Stomach (tissue), 9 donors: Measurements from ENCODE around the gene GLCCI1. TPM values are rescaled to one million over a fixed set of nuclear protein-coding genes. Genes with fewer than 3 reads are reported as not detected.

Source experiments
- DNase-seq, 2 donors: peaks; one replicate each; pipeline versions ENCODE4 v3.0.0 to v3.0.0-alpha.2; 2013 to 2019
- H3K27ac ChIP-seq, 5 donors: fragments of 200-600 bp in 4 of 5; sonication (generic) in 4 of 5; one replicate each; pipeline ENCODE4 v1.5.1; 2013 to 2019; ENCODE audit warnings: mild to moderate bottlenecking in 1 of 5, moderate library complexity in 1 of 5
- H3K27me3 ChIP-seq, 3 donors: fragments of 200-600 bp; sonication (generic); one replicate each; pipeline ENCODE4 v1.5.1; 2017 to 2019; ENCODE audit warnings: mixed run types in 1 of 3
- H3K36me3 ChIP-seq, 4 donors: fragments of 200-600 bp; sonication (generic); 1 replicate in 3 of 4; 2 replicates in 1 of 4; pipeline ENCODE4 v1.5.1; 2016 to 2019
- H3K4me1 ChIP-seq, 4 donors: fragments of 200-600 bp; sonication (generic); one replicate each; pipeline ENCODE4 v1.5.1; 2016 to 2019
- H3K4me3 ChIP-seq, 4 donors: fragments of 200-600 bp; sonication (generic) in 3 of 4; one replicate each; pipeline ENCODE4 v1.5.1; 2016 to 2019; ENCODE audit warnings: mild to moderate bottlenecking in 1 of 4
- H3K9me3 ChIP-seq, 4 donors: fragments of 200-600 bp; sonication (generic); one replicate each; pipeline ENCODE4 v1.5.1; 2016 to 2019
- EP300 ChIP-seq: sonication (generic); formaldehyde crosslinking; IDR thresholded peaks from one replicate; pipeline ENCODE4 v1.6.1; 2017; ENCODE audit warnings: antibody characterized with exemption
- POLR2A ChIP-seq, 4 donors: fragments of 450-650 bp; IDR thresholded peaks; one replicate each; pipeline ENCODE4 v1.6.1; 2016; ENCODE audit warnings: antibody characterized with exemption in 4 of 4, control low read depth in 2 of 4, mild to moderate bottlenecking in 1 of 4, moderate library complexity in 1 of 4
- POLR2AphosphoS5 ChIP-seq, 3 donors: sonication (generic); formaldehyde crosslinking; IDR thresholded peaks; one replicate each; pipeline ENCODE4 v1.6.1; 2016; ENCODE audit warnings: antibody characterized with exemption in 3 of 3
- WGBS, 5 donors: extraction: QIAGEN DNeasy Blood & Tissue Kit in 3 of 5; methylation state at CpG; one replicate each; pipeline versions ENCODE4 v1.1.5 to v1.1.7; 2013 to 2018; 5-methylcytosine and 5-hydroxymethylcytosine counted together
- intact Hi-C: fragments of 100-400 bp; cut with DNase I; formaldehyde crosslinking; loops from one replicate; pipeline ENCODE4 v1.15.1; 2023; ENCODE audit warnings: low total_unique reads
- polyA plus RNA-seq, 3 donors: library from polyadenylated mRNA; stranded (reverse); fragments of 200-250 nt; gene quantifications; one replicate each; pipeline ENCODE4 v1.2.3, GENCODE V29; 2013
- total RNA-seq, 5 donors: library from RNA; depleted of rRNA; stranded (reverse); fragments of >200 nt; gene quantifications; one replicate each; pipeline versions ENCODE4 v1.1.0 to v1.2.3, GENCODE V29; 2014 to 2016
- TF ChIP-seq, protein P1 (sequence below), 7 experiments: fragments of 450-650 bp in 4 of 7; fragments of 200-600 bp in 3 of 7; sonication (generic) in 3 of 7; IDR thresholded peaks; one replicate each; pipeline ENCODE4 v1.5.1; 2016 to 2019; ENCODE audit warnings: antibody characterized with exemption in 7 of 7, control low read depth in 2 of 7, mild to moderate bottlenecking in 1 of 7
- donor health status: healthy with polysubstance abuse.
- donor health status: Bipolar disorder and iron deficiency.
- donor health status: healthy.

Gene GLCCI1
- total and polyA plus RNA-seq, 8 donors, result 2.6 to 60.9 (median 14.9) TPM

GRCh38 chr7:7931626-7932025 is 37.0 kb upstream of the GLCCI1 start:
- Histone ChIP-seq H3K4me1 (no peaks in the 10 kb centered on the region), H3K27ac (no peak overlapping the region), H3K36me3 (no peaks in the 10 kb centered on the region), H3K4me3 (no peak overlapping the region), H3K9me3 (no peaks in the 10 kb centered on the region), H3K27me3 (no peaks in the 10 kb centered on the region)
- WGBS, 5 donors, result 85 to 93% (median 85%) methylated on average over 2 of the region's 2 CpGs
- intact Hi-C loops, result no loop called here
- DNase-seq, result no peak
- no peak for TF ChIP-seq POLR2AphosphoS5 (IDR thresholded peaks at IDR 0.05)
- TF ChIP-seq, protein P1, sequence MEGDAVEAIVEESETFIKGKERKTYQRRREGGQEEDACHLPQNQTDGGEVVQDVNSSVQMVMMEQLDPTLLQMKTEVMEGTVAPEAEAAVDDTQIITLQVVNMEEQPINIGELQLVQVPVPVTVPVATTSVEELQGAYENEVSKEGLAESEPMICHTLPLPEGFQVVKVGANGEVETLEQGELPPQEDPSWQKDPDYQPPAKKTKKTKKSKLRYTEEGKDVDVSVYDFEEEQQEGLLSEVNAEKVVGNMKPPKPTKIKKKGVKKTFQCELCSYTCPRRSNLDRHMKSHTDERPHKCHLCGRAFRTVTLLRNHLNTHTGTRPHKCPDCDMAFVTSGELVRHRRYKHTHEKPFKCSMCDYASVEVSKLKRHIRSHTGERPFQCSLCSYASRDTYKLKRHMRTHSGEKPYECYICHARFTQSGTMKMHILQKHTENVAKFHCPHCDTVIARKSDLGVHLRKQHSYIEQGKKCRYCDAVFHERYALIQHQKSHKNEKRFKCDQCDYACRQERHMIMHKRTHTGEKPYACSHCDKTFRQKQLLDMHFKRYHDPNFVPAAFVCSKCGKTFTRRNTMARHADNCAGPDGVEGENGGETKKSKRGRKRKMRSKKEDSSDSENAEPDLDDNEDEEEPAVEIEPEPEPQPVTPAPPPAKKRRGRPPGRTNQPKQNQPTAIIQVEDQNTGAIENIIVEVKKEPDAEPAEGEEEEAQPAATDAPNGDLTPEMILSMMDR (IDR thresholded peaks at IDR 0.05), result no peak

GRCh38 chr7:7932553-7932952 is 36.0 kb upstream of the GLCCI1 start:
- intact Hi-C loops, result no loop called here
- H3K27ac ChIP-seq, result no peak overlapping the region
- TF ChIP-seq POLR2A (IDR thresholded peaks at IDR 0.05) (no peak), POLR2AphosphoS5 (IDR thresholded peaks at IDR 0.05) (no peak), EP300 (no peak)
- TF ChIP-seq, protein P1 (IDR thresholded peaks at IDR 0.05), result no peak
- no peaks in the 10 kb centered on the region for H3K9me3 ChIP-seq
- WGBS, 5 donors, result 95 to 100% (median 97%) methylated on average over 3 of the region's 3 CpGs
- H3K27me3 ChIP-seq, result no peaks in the 10 kb centered on the region
- no peaks in the 10 kb centered on the region for H3K4me1 ChIP-seq
- no peak overlapping the region for H3K4me3 ChIP-seq
- DNase-seq, result no peak
- H3K36me3 ChIP-seq, result no peaks in the 10 kb centered on the region

DNA sequence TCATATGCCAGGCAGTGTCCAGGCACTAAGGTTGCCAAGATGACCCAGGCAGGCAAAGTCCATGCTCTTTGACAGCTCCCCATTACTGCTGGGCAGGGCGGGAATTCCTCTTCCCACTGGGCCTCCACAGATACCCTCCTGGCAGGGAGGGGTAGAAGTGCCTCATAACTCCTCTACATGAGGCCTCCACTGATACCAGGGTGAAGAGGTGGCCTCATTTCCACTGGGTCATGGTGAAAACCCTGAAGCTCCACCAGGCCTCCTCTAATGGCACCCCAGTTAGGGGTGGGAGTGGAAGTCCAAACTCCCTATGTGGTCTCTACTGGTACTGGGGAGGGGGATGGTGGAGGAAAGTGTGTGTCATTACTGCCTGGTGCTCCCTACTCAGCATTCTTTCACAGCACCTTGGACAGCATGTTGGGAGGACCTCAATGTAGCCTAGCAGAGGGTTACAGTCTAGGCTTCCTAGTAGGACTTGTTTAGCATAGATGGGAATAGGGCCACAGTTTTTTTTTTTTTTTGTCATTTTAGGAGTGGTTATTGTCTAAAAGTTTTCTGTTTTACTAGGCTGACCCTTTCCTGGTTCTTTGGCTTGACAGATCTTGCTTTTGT is 34.6 kb upstream of the GLCCI1 start:
- no peak overlapping the region for H3K4me3 ChIP-seq
- no peaks in the 10 kb centered on the region for H3K4me1 ChIP-seq
- TF ChIP-seq POLR2A (IDR thresholded peaks at IDR 0.05) (no peak), POLR2AphosphoS5 (IDR thresholded peaks at IDR 0.05) (no peak), EP300 (no peak)
- TF ChIP-seq, protein P1 (IDR thresholded peaks at IDR 0.05), result no peak
- intact Hi-C loops, result no loop called here
- H3K9me3 ChIP-seq, result no peaks in the 10 kb centered on the region
- no peak for DNase-seq
- 90 to 100% (median 100%) methylated on average over 1 of the region's 1 CpG for WGBS, 5 donors
- no peaks in the 10 kb centered on the region for H3K27me3 ChIP-seq
- no peaks in the 10 kb centered on the region for H3K36me3 ChIP-seq
- no peak overlapping the region for H3K27ac ChIP-seq

DNA sequence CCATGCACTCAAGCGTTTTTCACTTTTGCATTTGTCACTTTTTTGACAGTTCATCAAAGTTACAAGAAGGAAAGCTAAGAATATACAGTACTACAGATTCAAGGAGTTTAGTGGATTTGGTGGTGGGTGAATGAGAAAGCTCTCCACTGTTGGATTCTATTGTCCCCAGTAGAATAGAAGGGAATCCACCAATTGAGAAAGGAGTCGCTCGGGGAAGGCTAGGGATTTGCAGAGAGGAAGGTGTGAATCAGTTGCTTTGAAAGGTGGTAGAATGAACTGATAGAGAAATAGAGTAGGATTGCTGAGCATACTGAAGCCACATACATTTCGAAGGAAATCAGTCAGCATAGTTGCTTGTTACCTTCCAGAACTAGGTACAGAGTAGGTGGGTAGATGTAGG is 33.7 kb upstream of the GLCCI1 start:
- 80 to 92% (median 88%) methylated on average over 4 of the region's 4 CpGs for WGBS, 5 donors
- no peak overlapping the region for H3K27ac ChIP-seq
- TF ChIP-seq, protein P1 (IDR thresholded peaks at IDR 0.05), result no peak
- no peak for TF ChIP-seq POLR2AphosphoS5 (IDR thresholded peaks at IDR 0.05)
- TF ChIP-seq POLR2A (IDR thresholded peaks at IDR 0.05), result no peak
- no peak for TF ChIP-seq EP300
- H3K27me3 ChIP-seq, result no peaks in the 10 kb centered on the region
- H3K9me3 ChIP-seq, result no peaks in the 10 kb centered on the region
- no peaks in the 10 kb centered on the region for H3K36me3 ChIP-seq
- no peak overlapping the region for H3K4me3 ChIP-seq
- H3K4me1 ChIP-seq, result no peaks in the 10 kb centered on the region
- no peak for DNase-seq
- intact Hi-C loops, result no loop called here
